NCI-H1105 (cell line): ENCODE results near the gene C10orf120.

Source experiments
- DNase-seq: peaks from one replicate; lab custom pipeline; 2025; lab: John Stamatoyannopoulos, UW

The C10orf120 gene

DNA sequence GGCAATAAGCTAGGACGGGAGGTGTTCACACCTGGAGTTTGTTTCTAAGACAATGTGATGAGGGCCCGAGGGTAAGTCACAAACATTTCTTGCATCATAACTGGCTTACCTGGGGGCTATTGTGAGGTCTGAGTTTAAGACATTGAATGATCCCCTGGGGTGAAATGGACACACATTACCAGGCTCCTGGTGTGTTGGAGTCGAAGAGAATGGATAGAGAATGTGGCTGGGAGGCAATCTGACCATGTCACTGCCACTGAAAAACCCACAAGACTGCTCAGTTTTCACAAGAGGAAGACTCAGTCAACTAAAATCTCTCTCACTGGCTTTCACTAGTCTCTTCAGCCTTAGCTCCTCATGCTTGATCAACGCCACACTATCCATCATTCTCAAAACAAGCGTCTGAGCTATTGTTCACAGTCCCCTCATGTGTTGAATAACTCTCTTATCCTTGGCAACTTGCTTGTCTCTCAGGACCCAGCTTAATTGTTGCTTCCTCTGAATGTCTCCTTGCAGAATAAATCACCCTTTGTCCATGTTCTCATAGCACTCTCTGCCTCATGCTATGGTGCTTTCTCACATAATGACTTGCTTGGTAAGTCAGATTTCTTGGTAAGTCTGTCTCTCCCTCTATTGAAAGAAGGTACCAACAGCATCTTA lies at the start of gene C10orf120:
Gene C10orf120, minus strand, starts transcription at position 51 of the 660 bp plus-strand sequence. CDS start 56 bp downstream, outside the sequence.
- no peak for DNase-seq

DNA sequence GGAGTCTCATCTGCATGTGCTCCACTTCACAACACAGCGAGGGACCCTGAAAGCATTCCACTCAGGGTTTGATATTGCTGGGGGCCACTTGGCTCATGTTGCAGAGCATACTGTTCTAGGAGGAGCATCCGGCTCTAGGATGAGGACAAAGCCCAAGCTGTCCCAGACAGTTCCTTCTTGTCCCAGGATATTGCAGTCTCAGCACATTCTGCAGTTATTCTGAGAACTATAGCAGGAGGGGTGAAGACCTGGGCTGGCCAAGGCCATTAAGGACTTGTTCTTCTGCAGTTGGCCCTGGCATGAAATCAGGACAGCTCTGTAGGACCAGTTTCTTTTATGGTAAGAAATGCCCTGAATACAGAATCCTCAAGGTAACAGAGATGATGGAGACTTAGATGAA lies 48.9 kb upstream of the C10orf120 start:
- DNase-seq: no peak

DNA sequence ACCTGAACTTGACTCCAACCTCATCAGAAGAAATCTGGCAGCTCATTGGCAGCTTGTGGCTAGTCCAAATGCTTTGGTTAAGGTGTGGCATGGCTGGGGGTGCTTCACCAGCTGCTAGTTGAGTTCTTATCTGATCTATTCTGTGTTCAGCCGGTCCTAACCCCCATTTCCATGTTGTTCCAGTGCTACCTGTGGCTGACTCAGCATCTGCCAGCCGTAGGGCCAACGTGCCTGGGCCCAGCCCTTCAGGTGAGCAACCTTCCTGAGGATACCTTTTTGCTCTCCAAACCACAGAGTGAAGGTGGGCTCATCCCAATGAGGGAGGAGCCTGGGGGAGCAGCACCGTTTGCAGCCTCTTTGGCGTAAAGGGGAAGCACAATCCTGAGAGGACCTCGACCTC lies 46.8 kb upstream of the C10orf120 start:
- DNase-seq: no peak

DNA sequence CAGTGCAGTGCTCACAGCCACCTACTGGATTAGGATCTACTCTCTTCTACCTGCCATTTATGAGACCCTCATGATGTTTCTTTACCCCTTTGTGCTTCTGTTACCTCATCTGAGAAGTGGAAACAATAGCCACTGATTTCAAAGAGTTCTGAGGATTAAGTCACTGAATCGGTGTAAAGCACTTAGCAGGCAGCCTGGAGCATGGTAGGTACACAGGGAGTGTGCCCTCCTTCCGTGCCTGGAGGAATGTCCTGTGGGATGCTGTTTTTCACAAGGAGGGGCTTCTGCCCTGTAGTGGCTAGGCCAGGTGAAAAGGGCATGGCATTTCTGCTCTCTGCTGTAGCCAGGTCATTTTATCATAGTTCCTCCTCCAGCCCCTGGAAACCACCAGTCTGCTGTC lies 44.6 kb upstream of the C10orf120 start:
- no peak for DNase-seq

DNA sequence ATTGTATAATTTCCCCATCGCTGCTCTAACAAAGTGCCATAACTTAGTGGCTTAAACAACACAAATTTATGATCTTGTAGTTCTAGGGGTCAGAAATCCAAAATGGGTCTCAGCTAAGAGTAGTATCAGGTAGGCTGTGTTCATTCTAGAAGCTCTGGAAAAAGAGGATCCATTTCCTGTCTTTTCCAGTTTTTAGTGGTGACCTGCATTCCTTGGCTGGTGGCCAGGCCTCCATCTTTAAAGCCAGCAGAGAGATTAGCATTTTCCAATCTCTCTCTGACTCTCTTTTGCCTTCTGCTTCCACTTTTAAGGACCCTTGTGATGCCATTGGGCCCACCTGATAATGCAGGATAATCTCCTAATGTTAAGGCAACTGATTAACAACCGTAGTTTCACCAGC lies 41.0 kb upstream of the C10orf120 start:
- DNase-seq: no peak

DNA sequence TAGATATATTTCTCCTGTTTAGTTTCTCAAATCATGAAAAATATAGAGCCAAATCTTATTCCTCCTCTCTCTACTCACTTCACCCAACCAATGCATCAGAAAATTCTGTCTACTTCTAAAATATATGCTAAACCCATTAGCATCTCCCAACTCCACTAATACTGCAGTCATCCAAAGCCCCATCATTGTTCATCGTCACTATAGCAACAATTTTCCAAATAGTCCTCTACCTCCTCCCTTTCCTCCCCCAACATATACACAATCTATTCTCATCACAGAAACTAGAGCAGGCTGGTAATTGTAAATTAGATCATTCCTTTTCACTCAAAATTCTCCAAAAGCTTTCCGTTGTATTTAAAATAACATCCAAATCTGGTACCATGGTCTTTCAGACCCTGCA lies 38.4 kb upstream of the C10orf120 start:
- DNase-seq: no peak

DNA sequence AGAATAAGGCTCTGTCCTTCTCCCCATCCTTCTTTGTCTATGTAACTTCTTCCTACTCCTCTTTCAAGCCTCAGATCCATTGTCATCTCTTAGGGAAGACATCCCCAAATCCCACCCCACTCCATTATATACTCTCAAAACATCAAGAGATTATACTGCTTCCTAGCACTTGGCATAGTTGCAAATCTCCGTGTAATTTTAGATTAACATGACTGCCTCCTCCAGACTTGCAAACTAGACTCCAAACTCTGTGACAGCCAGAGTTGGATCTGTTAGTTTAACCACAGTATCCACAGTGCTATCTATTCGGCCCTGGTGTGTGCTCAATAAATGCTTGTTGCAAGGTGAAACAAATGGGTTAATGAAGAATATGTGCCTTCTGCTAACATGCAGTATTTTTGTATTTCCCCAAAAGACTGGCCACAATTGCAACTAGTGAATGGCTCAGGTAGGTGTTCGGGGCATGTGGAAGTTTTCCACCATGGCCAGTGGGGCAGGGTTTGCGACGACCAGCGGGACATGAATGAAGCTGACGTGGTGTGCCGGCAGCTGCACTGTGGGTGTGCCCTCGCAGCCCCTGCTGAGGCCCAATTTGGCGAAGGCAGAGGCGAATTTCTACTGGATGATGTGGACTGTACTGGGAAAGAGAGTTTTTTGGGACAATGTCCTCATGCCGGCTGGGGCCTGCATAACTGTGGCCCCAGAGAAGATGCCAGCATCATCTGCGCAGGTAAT lies 34.5 kb upstream of the C10orf120 start:
- no peak for DNase-seq

DNA sequence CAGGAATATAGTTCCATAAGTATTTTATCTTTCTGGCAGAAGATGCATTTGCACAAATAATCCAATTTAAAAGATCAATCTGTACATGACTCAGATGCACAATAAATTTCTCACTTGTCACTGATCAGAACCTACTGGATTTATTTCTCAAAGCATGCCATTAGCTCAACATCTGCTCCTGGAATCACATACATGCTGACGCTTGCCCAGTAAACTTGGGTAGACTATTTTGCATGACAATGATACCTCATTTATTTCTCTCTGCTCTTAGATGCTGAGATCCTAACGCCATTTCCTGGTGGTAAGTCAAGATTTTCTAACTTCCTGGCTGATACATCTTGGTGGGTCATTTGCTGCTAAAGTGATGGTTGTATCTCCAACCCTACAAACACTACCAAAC lies 33.8 kb upstream of the C10orf120 start:
- no peak for DNase-seq

DNA sequence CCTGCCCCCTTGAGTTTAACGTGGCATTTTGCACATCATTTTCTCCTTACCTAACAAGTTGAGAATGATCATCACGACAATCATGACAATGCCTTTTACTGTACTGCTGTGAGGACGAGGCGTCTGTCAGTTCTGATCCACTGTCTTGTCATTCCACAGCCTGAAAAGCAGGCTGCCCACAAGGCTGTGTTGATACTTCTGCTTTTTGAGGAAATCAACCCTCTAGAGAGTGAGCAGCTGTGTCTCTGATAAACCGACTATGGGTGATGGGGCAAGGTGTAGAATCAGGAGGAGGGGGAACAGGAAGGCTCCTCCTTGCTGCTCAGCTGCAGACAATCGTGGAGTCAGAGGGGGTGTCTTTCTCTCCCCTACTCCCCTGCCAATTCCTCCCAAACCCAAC lies 30.6 kb upstream of the C10orf120 start:
- no peak for DNase-seq

DNA sequence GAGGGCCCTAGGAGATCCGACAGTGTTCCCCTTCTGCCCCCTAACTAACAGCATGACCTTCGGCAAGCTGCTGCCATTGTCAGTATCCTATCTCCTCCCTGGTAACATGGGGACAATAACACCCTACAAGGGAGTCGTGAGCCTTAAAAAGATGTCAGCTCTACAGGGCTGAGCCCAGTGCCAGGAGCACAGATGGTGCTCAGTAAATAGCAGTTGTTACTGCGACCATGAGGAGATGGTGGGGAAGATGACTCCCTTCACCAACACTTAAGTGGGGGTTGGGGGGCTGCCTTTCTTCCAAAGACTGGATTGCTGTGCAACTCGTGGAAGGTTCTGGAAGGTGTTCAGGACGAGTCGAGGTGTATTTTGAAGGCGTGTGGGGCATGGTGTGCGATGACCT lies 29.5 kb upstream of the C10orf120 start:
- DNase-seq: no peak

DNA sequence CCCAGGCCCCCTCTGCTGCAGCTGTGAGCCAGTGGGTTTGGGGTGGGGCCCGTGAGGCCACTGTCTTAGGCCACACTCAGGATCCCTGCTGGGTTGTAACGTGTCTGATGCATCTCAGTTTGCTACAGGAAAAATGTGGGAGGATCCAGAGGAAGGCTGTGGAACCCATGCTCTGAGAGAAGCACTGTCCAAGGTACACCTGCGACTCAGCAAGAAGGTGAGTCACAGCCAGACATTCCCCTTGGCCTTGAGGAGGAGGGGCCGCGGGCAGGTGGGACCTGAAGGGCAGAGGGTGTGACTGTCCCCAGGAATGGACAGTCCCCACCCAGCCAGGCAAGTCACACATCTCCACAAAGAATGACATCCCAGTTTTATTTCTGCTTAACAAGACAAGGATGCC lies 27.8 kb upstream of the C10orf120 start:
- DNase-seq: no peak

DNA sequence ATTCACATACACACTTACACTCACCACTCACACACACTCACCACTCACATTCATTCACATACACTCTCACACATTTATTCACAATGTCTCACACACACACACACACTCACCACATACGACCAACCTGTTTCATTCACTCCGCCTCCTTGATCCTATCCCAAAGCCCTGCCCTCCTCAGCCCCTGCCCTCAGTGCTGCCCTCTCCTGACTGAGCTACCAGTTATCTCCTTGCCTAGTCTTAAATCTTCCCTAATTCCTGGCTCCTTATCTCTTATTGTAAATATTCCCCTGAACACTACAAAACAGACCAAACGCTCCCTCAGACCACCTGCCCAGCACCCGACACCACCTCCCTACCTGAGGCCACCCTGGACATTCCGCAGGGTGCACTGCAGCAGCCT lies 26.1 kb upstream of the C10orf120 start:
- DNase-seq: no peak

DNA sequence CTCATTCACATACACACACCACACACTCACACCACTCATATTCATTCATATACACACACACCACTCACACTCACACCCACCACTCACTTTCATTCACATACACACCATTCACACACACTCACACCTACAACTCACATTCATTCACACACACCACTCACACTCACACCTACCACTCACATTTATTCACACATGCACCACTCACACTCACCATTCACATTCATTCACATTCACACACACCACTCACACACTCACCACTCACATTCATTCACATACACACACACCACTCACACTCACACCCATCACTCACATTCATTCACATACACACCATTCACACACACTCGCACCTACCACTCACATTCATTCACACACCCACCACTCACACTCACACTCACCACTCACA lies 25.4 kb upstream of the C10orf120 start:
- no peak for DNase-seq

DNA sequence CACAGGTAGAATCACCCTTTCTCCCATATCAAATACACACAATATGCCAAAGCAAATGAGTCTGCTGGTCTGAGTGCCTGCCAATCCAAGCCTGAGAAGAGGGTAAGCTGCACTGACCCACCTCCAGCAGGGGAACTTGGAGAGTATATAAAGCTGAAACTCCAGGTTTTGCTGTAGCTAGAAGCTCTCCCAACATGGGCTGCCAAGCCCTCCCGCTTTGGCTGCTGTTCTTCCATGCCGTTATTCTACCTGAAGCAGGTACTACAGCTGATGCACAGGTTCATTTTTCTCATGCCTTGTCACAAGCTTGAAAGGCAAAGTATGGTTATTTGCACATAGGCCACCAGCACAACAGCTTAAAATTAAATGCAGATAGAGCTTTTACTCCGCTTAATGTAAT lies 21.5 kb upstream of the C10orf120 start:
- no peak for DNase-seq

DNA sequence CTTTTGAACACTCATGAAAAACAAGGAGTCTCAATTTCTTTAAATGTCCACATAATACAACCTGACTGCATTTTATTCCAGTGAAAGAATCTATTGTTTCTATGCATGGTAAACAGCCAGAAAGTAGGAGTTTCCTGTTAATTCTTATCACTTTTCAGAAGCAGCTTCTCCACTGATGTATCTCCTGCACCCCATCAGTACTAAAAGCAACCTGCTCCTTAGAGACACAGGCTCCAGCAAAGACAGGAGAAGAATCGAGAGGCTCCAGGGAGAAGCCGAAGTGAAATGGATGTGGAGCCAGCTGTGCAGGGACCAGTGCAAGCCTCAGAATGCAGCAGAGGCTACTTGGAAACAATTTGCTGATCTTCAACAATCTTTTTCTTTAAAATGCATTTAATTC lies 16.4 kb upstream of the C10orf120 start:
- no peak for DNase-seq

DNA sequence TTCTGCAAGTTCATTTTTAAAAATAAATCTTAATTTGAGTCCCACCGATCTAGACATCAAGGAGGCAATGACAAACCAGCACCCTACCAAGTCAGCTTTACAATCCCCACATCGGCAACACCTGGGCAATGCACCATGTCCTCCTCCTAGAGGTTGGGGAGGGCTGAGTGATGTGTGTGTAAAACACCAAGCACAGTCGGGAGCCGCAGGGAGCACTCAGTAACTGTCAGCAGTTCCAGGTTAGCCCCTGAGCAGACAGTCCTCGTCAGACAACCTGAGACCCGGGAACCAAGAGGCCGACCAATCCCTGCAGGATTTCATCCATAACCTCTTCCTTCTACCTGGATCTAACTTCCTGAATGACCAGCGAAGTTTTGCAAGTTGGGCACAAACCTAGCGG lies 15.9 kb upstream of the C10orf120 start:
- no peak for DNase-seq

DNA sequence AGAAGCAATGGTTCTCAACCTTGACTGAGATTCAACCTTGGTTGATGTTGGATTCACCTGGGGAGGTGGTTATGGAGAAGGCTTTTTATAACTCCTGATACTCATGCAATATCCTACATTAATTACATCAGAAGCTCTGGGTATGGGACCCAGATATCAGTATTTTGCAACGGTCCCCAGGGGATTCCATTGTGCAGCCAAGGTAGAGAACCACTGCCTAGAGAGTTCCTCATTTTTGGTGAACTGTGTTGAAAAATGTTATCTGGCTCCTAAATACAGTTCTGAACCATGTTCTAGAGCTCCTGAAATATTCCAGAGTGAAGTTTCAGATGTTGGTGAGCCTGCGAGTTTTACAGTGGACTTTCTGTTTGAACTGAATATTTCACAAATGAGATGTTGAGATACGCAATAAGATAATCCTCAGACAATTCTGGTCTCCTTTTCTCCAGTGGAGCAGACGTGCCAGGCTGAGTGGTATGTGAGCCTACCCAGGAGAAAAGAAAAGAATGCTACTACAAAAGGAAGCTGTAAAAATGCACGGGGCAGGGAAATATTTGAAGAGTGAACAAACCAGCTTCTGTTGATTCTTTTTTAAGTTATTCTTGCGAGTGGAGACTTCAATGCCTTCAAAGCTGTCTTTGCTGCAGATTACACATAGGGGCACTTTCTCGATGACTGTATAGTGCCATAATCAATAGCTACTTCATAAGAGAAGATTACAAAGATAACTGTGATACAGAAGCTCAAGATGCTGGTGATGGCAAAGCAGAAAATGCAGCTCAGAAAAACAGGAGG lies 13.6 kb upstream of the C10orf120 start:
- no peak for DNase-seq

DNA sequence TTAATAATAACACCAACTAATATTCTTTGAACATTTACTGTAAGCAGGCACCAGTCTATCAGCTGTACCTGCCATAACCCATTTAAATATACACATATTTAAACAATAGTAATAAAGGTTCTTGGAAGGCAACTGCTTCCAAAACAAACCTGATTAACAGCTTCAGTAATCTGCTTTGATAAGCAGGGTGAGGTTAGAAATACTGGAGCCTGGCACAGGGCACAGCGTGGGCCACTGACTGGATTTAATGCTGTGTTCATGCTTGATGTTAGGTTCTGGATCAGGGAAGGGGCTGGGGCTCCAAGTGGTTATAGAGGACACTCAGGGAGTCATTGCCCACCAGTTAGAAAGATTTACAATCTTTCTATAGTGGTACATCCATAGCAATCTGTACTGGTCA lies 10.9 kb upstream of the C10orf120 start:
- DNase-seq: no peak

DNA sequence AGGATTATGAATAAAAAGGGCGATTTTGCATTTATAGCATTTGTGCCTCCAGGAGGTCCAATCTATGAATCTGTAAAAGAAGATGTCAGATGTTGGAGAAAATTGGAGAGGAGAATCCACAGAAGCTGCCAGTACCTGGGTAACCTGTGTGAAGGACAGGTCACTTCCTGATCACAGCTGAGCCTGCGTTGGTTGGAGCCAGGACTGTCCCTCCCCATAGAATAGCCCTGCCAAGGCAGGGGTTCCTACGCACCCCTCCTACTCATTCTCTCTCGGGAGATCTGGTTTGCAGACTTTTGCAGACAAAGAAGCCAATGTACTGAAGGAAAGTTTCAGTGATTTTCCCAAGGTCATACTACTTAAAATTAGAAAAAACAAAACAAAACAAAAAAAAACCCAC lies 10.3 kb upstream of the C10orf120 start:
- DNase-seq: no peak

DNA sequence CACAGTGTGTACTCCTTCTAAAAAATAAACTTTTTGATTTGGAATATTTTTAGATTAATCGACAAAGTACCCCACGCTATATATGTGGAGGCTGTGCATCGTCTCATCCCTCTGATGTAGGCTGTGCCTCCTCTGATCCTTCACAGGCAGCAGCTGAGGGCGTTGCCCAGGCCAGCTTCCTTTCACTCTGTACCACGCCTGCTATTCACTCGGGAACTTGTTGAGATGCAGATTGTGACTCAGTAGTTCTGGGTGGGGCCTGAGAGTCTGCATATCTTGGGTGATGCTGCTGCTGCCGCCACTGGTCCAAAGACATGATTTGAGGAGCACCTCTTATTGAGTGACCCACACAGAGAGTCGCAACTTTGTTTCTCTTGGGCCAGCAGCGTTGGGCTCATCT lies 7.9 kb upstream of the C10orf120 start:
- DNase-seq: no peak

DNA sequence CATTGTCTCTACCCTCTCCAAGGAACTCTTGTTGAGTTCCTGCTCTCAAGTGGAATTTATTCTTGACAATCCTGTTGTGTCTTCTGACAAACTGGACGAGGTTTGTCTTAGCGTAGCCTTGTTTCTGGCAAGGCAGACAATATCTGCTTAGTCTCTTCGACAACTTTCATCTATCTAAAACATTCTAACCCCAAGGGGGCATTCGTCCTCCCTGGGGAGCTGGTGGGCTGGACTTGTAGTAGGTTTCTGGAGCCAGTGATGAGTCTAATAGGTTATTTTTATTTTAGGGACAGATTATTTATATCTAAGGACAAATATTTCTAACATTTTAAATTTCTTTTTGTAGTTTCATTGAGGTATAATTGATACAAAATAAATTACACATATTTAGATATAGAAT lies 7.3 kb upstream of the C10orf120 start:
- no peak for DNase-seq

DNA sequence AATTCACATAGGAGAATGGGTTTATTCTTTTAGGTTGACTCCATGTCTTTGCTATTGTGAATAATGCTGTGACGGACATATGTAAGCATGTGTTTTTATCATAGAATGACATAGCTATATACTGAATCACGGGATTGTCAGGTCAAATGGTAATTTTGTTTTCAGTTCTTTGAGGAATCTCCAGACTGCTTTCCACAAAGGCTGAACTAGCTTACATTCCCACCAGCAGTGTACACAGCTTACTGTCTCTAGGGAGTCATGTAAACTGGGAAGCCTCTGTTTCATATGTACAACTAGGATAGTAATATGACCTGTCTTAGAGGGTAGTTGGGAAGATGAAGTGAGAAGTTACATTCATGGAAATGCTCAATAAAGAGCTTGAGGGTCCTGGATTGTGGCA lies 6.8 kb upstream of the C10orf120 start:
- DNase-seq: no peak
